Endothelial cell of umbilical vein (primary cell): ENCODE measurements around the gene ZBTB44. TPM values are rescaled to one million over a fixed set of nuclear protein-coding genes. Genes with fewer than 3 reads are reported as not detected.

Source experiments
- BruUV-seq: library from RNA; stranded (reverse); fragments of 400-500 nt; replicated peaks from 2 replicates; lab custom pipeline; 2021; lab: Mats Ljungman, UMichigan
- CTCF ChIA-PET: fragments of 300-600, 350-600 bp; sonication (Branson Sonifier 250); formaldehyde crosslinking; loops from one replicate; lab custom pipeline; 2021; ENCODE audit warnings: antibody characterized with exemption, inconsistent platforms; lab: Charles Lee
- POLR2A ChIA-PET: fragments of 300-600, 350-600 bp; sonication (Branson Sonifier 250); formaldehyde crosslinking; loops from one replicate; lab custom pipeline; 2021; ENCODE audit warnings: antibody characterized with exemption, inconsistent platforms; lab: Charles Lee
- DNase-seq: peaks from one replicate; pipeline ENCODE4 v3.0.0-alpha.2; 2011; ENCODE audit warnings: low read depth, low spot score
- FAIRE-seq: peaks from 2 replicates; lab custom pipeline; 2011; peaks lifted over from hg19 to GRCh38; lab: Jason Lieb, UNC
- H2AFZ ChIP-seq: 2 replicates; pipeline ENCODE4 v1.6.0; 2012; ENCODE audit warnings: low read depth, low read length, control low read depth, inconsistent platforms
- H3K27ac ChIP-seq: 2 replicates; pipeline ENCODE4 v1.5.1; 2011; ENCODE audit warnings: low read depth, mild to moderate bottlenecking, control low read depth, low read length, moderate library complexity; ENCODE audit not compliant: insufficient read depth
- H3K27me3 ChIP-seq, 2 experiments: 2 replicates each; pipeline versions ENCODE4 v1.6.0 to v1.6.1; 2011; ENCODE audit warnings: low read length in 2 of 2, mixed read lengths in 1 of 2; ENCODE audit not compliant: control insufficient read depth in 2 of 2, insufficient read depth in 2 of 2
- H3K36me3 ChIP-seq, 2 experiments: 2 replicates in 1 of 2; 3 replicates in 1 of 2; pipeline ENCODE4 v1.5.1; 2011; ENCODE audit warnings: low read length in 2 of 2, mild to moderate bottlenecking in 1 of 2, moderate library complexity in 1 of 2; ENCODE audit not compliant: control insufficient read depth in 2 of 2, insufficient read depth in 2 of 2; ENCODE audit errors: extremely low read depth in 1 of 2
- H3K4me1 ChIP-seq: 3 replicates; pipeline ENCODE4 v1.5.1; 2011; ENCODE audit warnings: mild to moderate bottlenecking, low read length; ENCODE audit not compliant: control insufficient read depth, insufficient read depth; ENCODE audit errors: extremely low read depth
- H3K4me2 ChIP-seq: 2 replicates; pipeline ENCODE4 v1.6.1; 2011; ENCODE audit warnings: low read length, control low read depth, mixed read lengths; ENCODE audit not compliant: insufficient read depth
- H3K4me3 ChIP-seq, 3 experiments: fragments of 200-600 bp in 1 of 3; sonication (generic), shearing (Covaris generic) in 1 of 3; replicated peaks in 1 of 3; 2 replicates each; pipeline ENCODE4 v1.5.1; 2011 to 2016; ENCODE audit warnings: control low read depth in 3 of 3, low read length in 3 of 3, mild to moderate bottlenecking in 2 of 3, inconsistent platforms in 1 of 3, low read depth in 1 of 3, moderate library complexity in 1 of 3; ENCODE audit not compliant: insufficient read depth in 1 of 3
- H3K79me2 ChIP-seq: 2 replicates; pipeline ENCODE4 v1.6.0; 2012; ENCODE audit warnings: low read length, inconsistent platforms; ENCODE audit not compliant: control insufficient read depth, insufficient read depth
- H3K9ac ChIP-seq: replicated peaks from 2 replicates; pipeline ENCODE3; 2011; ENCODE audit warnings: low read length, control low read depth; ENCODE audit not compliant: insufficient read depth; ENCODE audit errors: extremely low read depth
- H3K9me1 ChIP-seq: replicated peaks from 3 replicates; pipeline ENCODE4 v1.6.0; 2011; ENCODE audit warnings: mild to moderate bottlenecking, low read length; ENCODE audit not compliant: control insufficient read depth, insufficient read depth; ENCODE audit errors: extremely low read depth
- H3K9me3 ChIP-seq: replicated peaks from 2 replicates; pipeline ENCODE4 v1.5.1; 2012; ENCODE audit warnings: low read length, inconsistent platforms; ENCODE audit not compliant: control insufficient read depth, insufficient read depth
- H4K20me1 ChIP-seq: replicated peaks from 2 replicates; pipeline ENCODE3; 2011; ENCODE audit warnings: mild to moderate bottlenecking, low read length; ENCODE audit not compliant: control insufficient read depth, insufficient read depth; ENCODE audit errors: extremely low read depth
- CTCF ChIP-seq, 2 donors: IDR thresholded peaks; 1 replicate in 1 of 2; 2 replicates in 1 of 2; pipeline ENCODE4 v1.5.1; 2011; ENCODE audit warnings: low read length in 2 of 2, mild to moderate bottlenecking in 2 of 2, moderate library complexity in 2 of 2, control low read depth in 1 of 2, inconsistent platforms in 1 of 2, low read depth in 1 of 2; ENCODE audit not compliant: insufficient read depth in 1 of 2; ENCODE audit errors: extremely low read depth in 1 of 2
- EZH2 ChIP-seq: IDR thresholded peaks from 2 replicates; pipeline ENCODE4 v1.6.1; 2012; ENCODE audit warnings: borderline replicate concordance, low read depth, mild to moderate bottlenecking, moderate library complexity, low read length, inconsistent platforms; ENCODE audit not compliant: severe bottlenecking
- FOS ChIP-seq: IDR thresholded peaks from 2 replicates; pipeline ENCODE4 v1.6.1; 2011; ENCODE audit warnings: mild to moderate bottlenecking, low read length, moderate library complexity, borderline replicate concordance; ENCODE audit not compliant: insufficient read depth
- GATA2 ChIP-seq: IDR thresholded peaks from 2 replicates; pipeline ENCODE4 v1.7.0; 2011; ENCODE audit warnings: low read depth, mild to moderate bottlenecking, moderate library complexity, mixed read lengths, low read length; ENCODE audit not compliant: insufficient read length, insufficient read depth
- JUN ChIP-seq: IDR thresholded peaks from 2 replicates; pipeline ENCODE4 v1.6.1; 2011; ENCODE audit warnings: borderline replicate concordance, low read depth; ENCODE audit not compliant: insufficient read length, insufficient read depth
- MAX ChIP-seq: IDR thresholded peaks from 2 replicates; pipeline ENCODE4 v1.6.1; 2011; ENCODE audit not compliant: insufficient read depth, insufficient read length
- MYC ChIP-seq: IDR thresholded peaks from one replicate; pipeline ENCODE4 v1.6.1; 2011; ENCODE audit warnings: mild to moderate bottlenecking, low read depth, low read length
- POLR2A ChIP-seq: IDR thresholded peaks from 2 replicates; pipeline ENCODE4 v1.6.1; 2012; ENCODE audit warnings: low read depth, mild to moderate bottlenecking, control low read depth, low read length
- POLR2AphosphoS5 ChIP-seq: IDR thresholded peaks from 2 replicates; pipeline ENCODE4 v1.6.1; 2012; ENCODE audit warnings: low read depth, mild to moderate bottlenecking, control low read depth, low read length, moderate library complexity; ENCODE audit not compliant: insufficient read depth
- dilution Hi-C: fragments of 300-500 bp; cut with MboI; formaldehyde crosslinking; loops from one replicate; pipeline ENCODE4 v1.15.0; 2019; ENCODE audit warnings: low sequenced_read_pairs; ENCODE audit not compliant: extremely low pct_ligation_motif_present
- intact Hi-C: fragments of 100-400 bp; cut with micrococcal nuclease; formaldehyde crosslinking; loops from one replicate; pipeline ENCODE4 v1.10.0; 2022
- polyA plus RNA-seq, 4 experiments: library from polyadenylated mRNA; depleted of rRNA in 3 of 4; stranded (reverse) in 3 of 4; unstranded in 1 of 4; fragments of >200 nt; gene quantifications; 2 replicates each; pipeline versions ENCODE4 v1.2.1 to v1.2.3, GENCODE V29; 2011 to 2012; ENCODE audit warnings: missing spikeins in 1 of 4
- total RNA-seq: library from RNA; stranded (reverse); gene quantifications from 2 replicates; pipeline ENCODE4 v1.2.3, GENCODE V29; 2021

ZBTB44 gene
- total and polyA plus RNA-seq, 2 donors (not counting 3 experiments of a cell fraction or from before 2014, with no cell fraction given) = 8.7 to 24.4 TPM

- Histone ChIP-seq H3K4me2 (no peak overlapping the region), H3K79me2 (peaks cover 15% of the 10 kb centered on the region), H3K9me3 (no peaks in the 10 kb centered on the region), H3K36me3 (no peaks in the 10 kb centered on the region), H3K9me1 (no peaks in the 10 kb centered on the region), H3K4me3 (no peak overlapping the region), H2AFZ (no peak overlapping the region), H4K20me1 (no peaks in the 10 kb centered on the region), H3K27ac (no peak overlapping the region), H3K9ac (no peak overlapping the region), H3K27me3 (no peaks in the 10 kb centered on the region), H3K4me1 (peaks cover 11% of the 10 kb centered on the region)
- intact Hi-C loops (loop anchor here (5.0 to 10.0 kb wide), 3 partner anchors 120 to 583 kb away; partner anchors contain the start of gene NFRKB), dilution Hi-C loops (no loop called here)
- TF ChIP-seq GATA2 (no peak), EZH2 (no peak), POLR2A (no peak), CTCF (IDR thresholded peaks at IDR 0.05; ENCODE audit: extremely low read depth in 1 of 2, insufficient read depth in 1 of 2, low read depth in 1 of 2, low read length in 2 of 2) (no peak), JUN (no peak), MYC (no peak), POLR2AphosphoS5 (no peak), MAX (no peak), FOS (no peak)
- DNase-seq = no peak
- FAIRE-seq = no peak
- BruUV-seq = no TSS peak
- CTCF ChIA-PET = no interaction called here
- POLR2A ChIA-PET = no interaction called here
These were observed 2.7 kb downstream of the ZBTB44 start for GRCh38 chr11:130312046-130312445.
